H9 (cell line): ENCODE results near the gene NFKBIZ. TPM values are rescaled to one million over a fixed set of nuclear protein-coding genes. Genes with fewer than 3 reads are reported as not detected.
A peak's percentile ranks its signal among the peaks of the same experiment; 100 is the strongest.

ENCODE experiments used
- DNase-seq: peaks from one replicate; pipeline ENCODE4 v3.0.0-alpha.2; 2017
- H2AFZ ChIP-seq: one replicate; pipeline ENCODE4 v1.6.1; 2013; ENCODE audit warnings: mild to moderate bottlenecking, low read length, control low read depth, moderate library complexity
- H2AK5ac ChIP-seq: 2 replicates; pipeline ENCODE4 v1.6.1; 2013; ENCODE audit warnings: low read length, control low read depth, mixed read lengths; ENCODE audit not compliant: insufficient read length
- H2BK120ac ChIP-seq: one replicate; pipeline ENCODE4 v1.6.1; 2013; ENCODE audit warnings: low read depth, mild to moderate bottlenecking, low read length, control low read depth, inconsistent platforms; ENCODE audit not compliant: poor library complexity, severe bottlenecking
- H2BK12ac ChIP-seq: 2 replicates; pipeline ENCODE4 v1.6.1; 2013; ENCODE audit warnings: low read length, control low read depth, mixed read lengths, low read depth; ENCODE audit not compliant: insufficient read length
- H2BK15ac ChIP-seq: 2 replicates; pipeline ENCODE4 v1.6.1; 2013; ENCODE audit warnings: low read depth, low read length, control low read depth
- H2BK20ac ChIP-seq: one replicate; pipeline ENCODE4 v1.6.1; 2013; ENCODE audit warnings: low read depth, mild to moderate bottlenecking, low read length, control low read depth, inconsistent platforms; ENCODE audit not compliant: poor library complexity, severe bottlenecking
- H2BK5ac ChIP-seq: 2 replicates; pipeline ENCODE4 v1.6.1; 2013; ENCODE audit warnings: low read length, control low read depth, mixed read lengths; ENCODE audit not compliant: insufficient read length
- H3K14ac ChIP-seq: 2 replicates; pipeline ENCODE4 v1.6.1; 2013; ENCODE audit warnings: low read length, control low read depth; ENCODE audit not compliant: insufficient read depth
- H3K18ac ChIP-seq: 2 replicates; pipeline ENCODE4 v1.6.1; 2013; ENCODE audit warnings: low read depth, mild to moderate bottlenecking, mixed read lengths, low read length, control low read depth; ENCODE audit not compliant: insufficient read length
- H3K23ac ChIP-seq: 2 replicates; pipeline ENCODE4 v1.6.1; 2013; ENCODE audit warnings: low read length, control low read depth, mixed read lengths, low read depth; ENCODE audit not compliant: insufficient read length
- H3K23me2 ChIP-seq: 2 replicates; pipeline ENCODE4 v1.6.1; 2013; ENCODE audit warnings: low read depth, mild to moderate bottlenecking, mixed read lengths, low read length, control low read depth; ENCODE audit not compliant: insufficient read length, poor library complexity, severe bottlenecking
- H3K27ac ChIP-seq: 2 replicates; pipeline ENCODE4 v1.5.1; 2013; ENCODE audit warnings: low read length, control low read depth, mixed read lengths, low read depth; ENCODE audit not compliant: insufficient read length
- H3K27me3 ChIP-seq: 2 replicates; pipeline ENCODE4 v1.6.1; 2013; ENCODE audit warnings: low read length, control low read depth, inconsistent platforms; ENCODE audit not compliant: insufficient read depth
- H3K4ac ChIP-seq: 2 replicates; pipeline ENCODE4 v1.6.1; 2013; ENCODE audit warnings: low read depth, mild to moderate bottlenecking, control low read depth, inconsistent platforms, low read length, moderate library complexity
- H3K4me1 ChIP-seq: 2 replicates; pipeline ENCODE4 v1.6.1; 2013; ENCODE audit warnings: low read length, control low read depth, inconsistent platforms; ENCODE audit not compliant: insufficient read depth
- H3K4me2 ChIP-seq: 2 replicates; pipeline ENCODE4 v1.6.1; 2013; ENCODE audit warnings: low read length, control low read depth, mixed read lengths; ENCODE audit not compliant: insufficient read length, insufficient read depth
- H3K56ac ChIP-seq: 2 replicates; pipeline ENCODE4 v1.6.1; 2013; ENCODE audit warnings: low read depth, mild to moderate bottlenecking, mixed read lengths, low read length, control low read depth; ENCODE audit not compliant: insufficient read length
- H3K79me1 ChIP-seq: 2 replicates; pipeline ENCODE4 v1.6.1; 2013; ENCODE audit warnings: low read depth, mild to moderate bottlenecking, moderate library complexity, low read length, control low read depth, inconsistent platforms; ENCODE audit not compliant: insufficient read depth, poor library complexity, severe bottlenecking
- H3K79me2 ChIP-seq: 2 replicates; pipeline ENCODE4 v1.6.1; 2013; ENCODE audit warnings: low read length, control low read depth, inconsistent platforms; ENCODE audit not compliant: insufficient read depth
- H3K9ac ChIP-seq: 2 replicates; pipeline ENCODE4 v1.6.1; 2013; ENCODE audit warnings: low read length, control low read depth, mixed read lengths; ENCODE audit not compliant: insufficient read length; ENCODE audit errors: extremely low read depth
- H3K9me3 ChIP-seq: one replicate; pipeline ENCODE4 v1.6.1; 2013; ENCODE audit warnings: low read depth, low read length, inconsistent platforms; ENCODE audit not compliant: control insufficient read depth
- H3T11ph ChIP-seq: one replicate; pipeline ENCODE4 v1.6.1; 2013; ENCODE audit warnings: mild to moderate bottlenecking, low read length, control low read depth, inconsistent platforms
- H4K20me1 ChIP-seq: one replicate; pipeline ENCODE4 v1.6.1; 2013; ENCODE audit not compliant: control insufficient read depth, insufficient read length, insufficient read depth
- H4K5ac ChIP-seq: 2 replicates; pipeline ENCODE4 v1.6.1; 2013; ENCODE audit warnings: low read depth, mild to moderate bottlenecking, mixed read lengths, low read length, control low read depth; ENCODE audit not compliant: insufficient read length
- H4K8ac ChIP-seq: replicated peaks from 2 replicates; pipeline ENCODE4 v1.6.1; 2013; ENCODE audit warnings: low read length, control low read depth, mixed read lengths, low read depth; ENCODE audit not compliant: insufficient read length
- H4K91ac ChIP-seq: 2 replicates; pipeline ENCODE4 v1.6.1; 2013; ENCODE audit warnings: low read depth, mild to moderate bottlenecking, moderate library complexity, mixed read lengths, low read length, control low read depth; ENCODE audit not compliant: insufficient read length
- H3K27ac Mint-ChIP-seq, 3 experiments: 2 replicates in 2 of 3; 3 replicates in 1 of 3; pipeline ENCODE4 v1.8.0; 2020 to 2021; ENCODE audit warnings: mixed read lengths in 3 of 3, mild to moderate bottlenecking in 1 of 3, moderate library complexity in 1 of 3
- H3K27me3 Mint-ChIP-seq: 2 replicates; pipeline ENCODE4 v1.8.0; 2021; ENCODE audit warnings: low read depth, mild to moderate bottlenecking, moderate library complexity, mixed read lengths
- H3K36me3 Mint-ChIP-seq, 3 experiments: 2 replicates in 2 of 3; 3 replicates in 1 of 3; pipeline ENCODE4 v1.8.0; 2020 to 2021; ENCODE audit warnings: low read depth in 3 of 3, mixed read lengths in 3 of 3; ENCODE audit not compliant: insufficient read depth in 1 of 3
- H3K4me1 Mint-ChIP-seq, 2 experiments: 2 replicates each; pipeline ENCODE4 v1.8.0; 2020; ENCODE audit warnings: mixed read lengths in 2 of 2
- H3K4me3 Mint-ChIP-seq, 2 experiments: 2 replicates in 1 of 2; 3 replicates in 1 of 2; pipeline ENCODE4 v1.8.0; 2020 to 2021; ENCODE audit warnings: mild to moderate bottlenecking in 2 of 2, mixed read lengths in 2 of 2, moderate library complexity in 1 of 2
- H3K9me3 Mint-ChIP-seq, 2 experiments: 2 replicates in 1 of 2; 3 replicates in 1 of 2; pipeline ENCODE4 v1.8.0; 2020; ENCODE audit warnings: mild to moderate bottlenecking in 2 of 2, mixed read lengths in 2 of 2, moderate library complexity in 1 of 2
- WGBS: extraction: QIAGEN DNeasy Blood & Tissue Kit; methylation state at CpG from one replicate; pipeline ENCODE4 v1.1.7; 2013; ENCODE audit warnings: missing lambda C conversion rate, low lambda C conversion rate, mixed read lengths; ENCODE audit not compliant: insufficient read length; ENCODE audit errors: extremely low coverage; 5-methylcytosine and 5-hydroxymethylcytosine counted together
- total RNA-seq: library from RNA; stranded (reverse); gene quantifications from 2 replicates; pipeline ENCODE4 v1.2.1, GENCODE V29; 2021
- TF ChIP-seq, protein P1 (sequence below): fragments of 200-600 bp; sonication (generic); conservative IDR thresholded peaks from 3 replicates; pipeline ENCODE4 v1.8.0; 2021; ENCODE audit warnings: antibody characterized with exemption, mild to moderate bottlenecking

The NFKBIZ gene
- total RNA-seq, 1 experiment from 2014 or later, result 11.1 TPM

DNA sequence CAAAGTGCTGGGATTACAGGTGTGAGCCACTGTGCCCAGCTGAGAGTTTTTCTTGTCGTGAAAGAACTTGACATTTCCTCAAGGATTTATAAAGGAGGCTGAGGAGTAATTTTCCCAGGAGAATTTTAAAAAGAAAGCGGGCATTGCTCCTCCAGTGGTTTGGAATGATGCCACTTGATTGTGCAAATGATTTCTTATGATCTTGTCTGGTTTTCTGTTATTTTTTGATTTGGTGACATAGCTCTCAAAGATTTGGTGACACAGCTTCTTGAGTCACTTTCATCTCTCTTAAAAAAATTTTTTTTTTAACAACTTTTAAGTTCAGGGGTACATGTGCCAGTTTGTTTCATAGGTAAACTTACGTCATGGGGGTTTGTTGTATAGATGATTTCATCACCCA is 24.6 kb upstream of the NFKBIZ start:
- Histone ChIP-seq H2AFZ (no peak overlapping the region), H3K4me2 (no peak overlapping the region), H2BK120ac (no peak overlapping the region), H3K4ac (no peak overlapping the region), H2AK5ac (no peak overlapping the region), H2BK5ac (no peak overlapping the region), H3K9me3 (no peaks in the 10 kb centered on the region), H4K5ac (no peak overlapping the region), H3K4me1 (no peaks in the 10 kb centered on the region; the same call in 1 of the 2 replicates), H4K20me1 (no peaks in the 10 kb centered on the region), H3K23ac (no peak overlapping the region), H4K8ac (no peak overlapping the region), H2BK15ac (no peak overlapping the region), H3K27ac (no peak overlapping the region), H3T11ph (no peak overlapping the region), H3K23me2 (no peaks in the 10 kb centered on the region), H2BK12ac (no peak overlapping the region), H3K18ac (no peak overlapping the region), H2BK20ac (no peak overlapping the region), H4K91ac (no peak overlapping the region), H3K56ac (no peak overlapping the region), H3K79me2 (no peaks in the 10 kb centered on the region), H3K27me3 (no peaks in the 10 kb centered on the region), H3K9ac (no peak overlapping the region), H3K79me1 (no peaks in the 10 kb centered on the region), H3K14ac (no peak overlapping the region)
- H3K4me1 Mint-ChIP-seq, result peaks cover 21 to 28% of the 10 kb centered on the region in 2 experiments
- peak overlapping the region in 1 of 3 experiments; percentile 6; a peak in 1 of 7 replicates for H3K27ac Mint-ChIP-seq
- no CpG with 5 or more reads among the region's 3 CpGs for WGBS
- H3K27me3 Mint-ChIP-seq, result no peaks in the 10 kb centered on the region
- no peak overlapping the region for H3K4me3 Mint-ChIP-seq
- no peaks in the 10 kb centered on the region for H3K9me3 Mint-ChIP-seq
- DNase-seq, result no peak
- peaks cover 4 to 8% (median 6%) of the 10 kb centered on the region in 3 experiments; a peak in 6 of 7 replicates for H3K36me3 Mint-ChIP-seq
- TF ChIP-seq, protein P1, sequence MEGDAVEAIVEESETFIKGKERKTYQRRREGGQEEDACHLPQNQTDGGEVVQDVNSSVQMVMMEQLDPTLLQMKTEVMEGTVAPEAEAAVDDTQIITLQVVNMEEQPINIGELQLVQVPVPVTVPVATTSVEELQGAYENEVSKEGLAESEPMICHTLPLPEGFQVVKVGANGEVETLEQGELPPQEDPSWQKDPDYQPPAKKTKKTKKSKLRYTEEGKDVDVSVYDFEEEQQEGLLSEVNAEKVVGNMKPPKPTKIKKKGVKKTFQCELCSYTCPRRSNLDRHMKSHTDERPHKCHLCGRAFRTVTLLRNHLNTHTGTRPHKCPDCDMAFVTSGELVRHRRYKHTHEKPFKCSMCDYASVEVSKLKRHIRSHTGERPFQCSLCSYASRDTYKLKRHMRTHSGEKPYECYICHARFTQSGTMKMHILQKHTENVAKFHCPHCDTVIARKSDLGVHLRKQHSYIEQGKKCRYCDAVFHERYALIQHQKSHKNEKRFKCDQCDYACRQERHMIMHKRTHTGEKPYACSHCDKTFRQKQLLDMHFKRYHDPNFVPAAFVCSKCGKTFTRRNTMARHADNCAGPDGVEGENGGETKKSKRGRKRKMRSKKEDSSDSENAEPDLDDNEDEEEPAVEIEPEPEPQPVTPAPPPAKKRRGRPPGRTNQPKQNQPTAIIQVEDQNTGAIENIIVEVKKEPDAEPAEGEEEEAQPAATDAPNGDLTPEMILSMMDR, result no peak
